ENCODE results near the gene SEPTIN5. TPM values are rescaled to one million over a fixed set of nuclear protein-coding genes. Genes with fewer than 3 reads are reported as not detected.

SEPTIN5 gene
- 54.0 and 57.5 TPM in 2 replicates for total RNA-seq

DNA sequence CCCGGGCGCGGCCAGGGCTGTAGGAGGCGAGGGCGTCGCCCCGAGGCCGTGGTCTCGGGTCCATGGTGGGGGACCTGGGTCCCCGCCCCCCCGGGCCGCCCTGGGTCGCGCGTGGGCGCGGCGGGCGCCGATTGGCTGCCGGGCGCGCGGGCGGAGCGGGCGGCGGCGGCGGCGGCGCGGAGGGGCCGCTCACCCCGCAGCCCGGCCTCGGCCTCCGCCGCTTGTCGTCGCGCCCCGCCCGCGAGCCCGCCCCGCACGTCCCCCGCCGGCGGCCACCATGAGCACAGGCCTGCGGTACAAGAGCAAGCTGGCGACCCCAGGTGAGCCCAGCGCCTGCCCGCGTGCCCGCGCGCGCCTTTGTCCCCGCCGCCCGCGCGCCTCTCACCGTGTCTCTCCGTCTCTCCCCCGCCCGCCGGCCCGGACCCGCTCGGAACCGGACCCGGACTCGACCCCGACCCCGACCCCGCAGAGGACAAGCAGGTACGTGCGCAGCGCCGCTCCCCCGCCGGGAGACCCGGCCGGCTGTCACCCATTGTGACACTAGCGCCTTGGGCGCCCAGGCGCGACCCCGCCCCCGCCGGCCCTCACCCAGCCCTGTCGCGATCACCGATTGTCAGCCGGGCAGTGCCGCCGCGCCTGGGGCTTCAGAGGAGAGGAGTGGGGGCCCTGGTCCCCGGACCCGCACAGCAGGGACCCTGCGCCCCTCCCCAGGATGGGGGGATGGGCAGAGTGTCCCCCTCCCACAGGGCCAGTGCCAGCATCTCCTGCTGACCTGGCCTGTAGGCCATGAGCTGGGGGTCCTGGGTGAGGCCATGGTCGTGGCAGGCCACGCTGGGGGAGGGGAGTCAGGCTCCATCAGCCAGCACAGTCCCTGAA lies at the start of gene SEPTIN5:
Gene SEPTIN5, plus strand, starts transcription at position 192 of the 876 bp plus-strand sequence. Its CDS starts 86 bp downstream, at position 278.

DNA sequence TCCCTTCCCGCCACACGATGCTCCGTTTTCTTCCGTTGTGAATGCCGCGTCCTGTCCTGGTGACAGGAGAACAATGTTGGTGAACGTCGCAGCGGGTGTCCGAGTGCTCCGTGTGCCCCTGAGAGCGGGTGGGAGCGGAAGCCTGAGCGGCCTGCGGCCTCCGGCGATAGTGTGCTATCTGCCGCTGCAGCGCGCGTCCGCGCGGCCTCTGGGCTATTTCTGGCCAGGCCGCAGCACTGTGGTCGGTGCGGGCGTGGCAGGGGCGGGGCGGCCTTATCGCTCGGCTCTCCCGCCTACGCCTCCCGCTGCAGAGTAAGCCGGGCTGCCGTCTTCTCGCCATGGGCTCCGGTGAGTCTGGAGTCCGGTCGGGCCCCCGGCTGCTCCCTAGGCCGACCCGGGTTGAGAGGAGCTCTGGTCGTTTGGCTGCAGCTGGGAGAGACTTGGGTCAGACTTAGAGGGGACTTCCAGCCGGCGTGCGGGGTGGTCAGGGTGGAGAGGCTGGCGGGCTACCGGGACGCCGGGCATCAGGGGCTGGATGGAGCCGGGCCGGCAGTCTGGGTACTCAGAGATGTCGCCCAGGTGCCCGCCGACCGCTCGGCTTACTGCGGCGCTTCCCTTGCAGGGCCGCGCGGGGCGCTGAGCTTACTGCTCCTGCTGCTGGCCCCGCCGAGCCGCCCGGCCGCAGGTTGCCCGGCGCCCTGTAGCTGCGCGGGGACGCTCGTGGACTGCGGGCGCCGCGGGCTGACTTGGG lies 9.1 kb downstream of the SEPTIN5 start, which contains the start of gene GP1BB:
Gene GP1BB, plus strand, starts transcription at position 308 of the 751 bp plus-strand sequence. Its CDS starts 31 bp downstream, at position 339.

DNA sequence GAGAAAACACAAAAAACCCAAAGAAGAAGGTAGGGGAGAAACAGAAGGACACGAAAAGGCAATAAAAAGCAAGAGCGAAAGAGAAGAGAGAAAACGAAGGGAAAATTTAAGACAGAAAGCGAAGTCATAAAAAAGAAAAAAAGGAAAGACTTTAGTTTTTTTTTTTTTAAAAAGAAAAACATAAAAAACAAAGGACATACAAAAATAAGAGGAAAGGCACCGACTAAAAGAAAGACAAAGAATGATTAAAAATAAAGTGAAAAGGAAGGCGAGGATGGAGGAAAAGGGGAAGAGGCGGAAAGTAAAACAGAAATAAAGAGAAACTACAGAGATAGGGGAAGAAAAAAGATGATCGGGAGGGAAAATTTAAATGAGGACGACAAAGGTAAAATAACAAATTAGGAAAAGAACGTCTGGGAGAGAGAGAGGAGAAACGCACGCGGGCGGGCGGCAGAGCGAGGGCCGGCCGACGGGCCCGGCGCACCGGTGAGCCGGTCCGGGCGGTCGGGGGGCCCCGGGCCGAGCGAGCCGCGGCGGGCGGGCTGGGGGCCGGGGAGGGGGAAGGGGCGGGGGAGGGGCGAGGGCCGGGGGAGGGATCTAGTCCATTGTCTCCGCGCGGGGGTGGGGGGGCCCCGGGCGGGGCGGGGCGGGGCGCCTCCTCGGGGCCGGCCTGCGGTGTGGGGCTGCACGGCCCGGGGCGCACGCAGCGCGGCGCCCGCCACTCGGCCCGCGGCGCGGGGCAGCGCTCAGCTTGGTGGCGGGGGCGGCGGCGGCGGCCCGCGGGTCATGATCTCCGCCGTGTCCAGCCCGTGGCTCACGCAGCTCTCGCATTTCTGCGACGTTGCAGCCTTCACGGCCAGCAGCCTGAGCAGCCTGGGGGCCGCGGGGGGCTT lies 46.0 kb downstream of the SEPTIN5 start, which contains the start of gene TBX1:
Gene TBX1, plus strand, starts transcription at position 721 of the 893 bp plus-strand sequence. Its CDS starts 66 bp downstream, at position 787.

Other genes starting within 250 kb of the SEPTIN5 start
- gene UFD1, start 235.3 kb upstream of the SEPTIN5 start, total RNA-seq, result 41.2 and 47.8 TPM in 2 replicates
- gene CDC45, start 234.6 kb upstream of the SEPTIN5 start, total RNA-seq, result 2.4 and 3.8 TPM in 2 replicates
- 0.26 and 0.86 TPM in 2 replicates for gene CLDN5, start 190.1 kb upstream of the SEPTIN5 start, total RNA-seq
- 4.3 and 5.9 TPM in 2 replicates for gene GP1BB, start 9.0 kb downstream of the SEPTIN5 start, total RNA-seq
- gene TBX1, start 46.3 kb downstream of the SEPTIN5 start, total RNA-seq, result 0.23 TPM in 1 of 2 replicates, not detected in the other
- gene GNB1L, start 140.4 kb downstream of the SEPTIN5 start, total RNA-seq, result 7.9 TPM in 2 replicates
- gene RTL10, start 140.4 kb downstream of the SEPTIN5 start, total RNA-seq, result 13.3 and 16.4 TPM in 2 replicates
- 359 and 409 TPM in 2 replicates for gene COMT, start 227.3 kb downstream of the SEPTIN5 start, total RNA-seq
- gene TXNRD2, start 227.3 kb downstream of the SEPTIN5 start, total RNA-seq, result 19.2 and 19.3 TPM in 2 replicates